GM19193 (cell line): ENCODE data around the gene SRSF9.

Experiments used
- POLR2A ChIP-seq: IDR thresholded peaks from 4 replicates; pipeline ENCODE4 v1.6.1; 2011; ENCODE audit not compliant: insufficient read depth, insufficient read length; ENCODE audit errors: extremely low read depth

Gene SRSF9

GRCh38 chr12:120489018-120489417 is 19.5 kb upstream of the SRSF9 start:
- no peak for TF ChIP-seq POLR2A

GRCh38 chr12:120488057-120488640 is 18.6 kb upstream of the SRSF9 start:
- TF ChIP-seq POLR2A: no peak

GRCh38 chr12:120485961-120486881 is 16.7 kb upstream of the SRSF9 start:
- TF ChIP-seq POLR2A: no peak

- no peak for TF ChIP-seq POLR2A
Measured at GRCh38 chr12:120483621-120484020, 14.1 kb upstream of the SRSF9 start.

GRCh38 chr12:120481022-120481767 is 11.6 kb upstream of the SRSF9 start:
- TF ChIP-seq POLR2A: no peak

GRCh38 chr12:120480211-120480610 is 10.7 kb upstream of the SRSF9 start:
- TF ChIP-seq POLR2A: no peak

- no peak for TF ChIP-seq POLR2A
Measured at GRCh38 chr12:120479458-120479857, 9.9 kb upstream of the SRSF9 start.

- no peak for TF ChIP-seq POLR2A
Measured at GRCh38 chr12:120475643-120476042, 6.1 kb upstream of the SRSF9 start.

- no peak for TF ChIP-seq POLR2A
Measured at GRCh38 chr12:120474616-120474960, 5.0 kb upstream of the SRSF9 start.

GRCh38 chr12:120473807-120474615 is 4.5 kb upstream of the SRSF9 start:
- no peak for TF ChIP-seq POLR2A

- no peak for TF ChIP-seq POLR2A
Measured at GRCh38 chr12:120472521-120472920, 3.0 kb upstream of the SRSF9 start.

- no peak for TF ChIP-seq POLR2A
Measured at GRCh38 chr12:120470150-120470784, 719 bp upstream of the SRSF9 start.

GRCh38 chr12:120468821-120469449 is 613 bp downstream of the SRSF9 start:
- no peak for TF ChIP-seq POLR2A

GRCh38 chr12:120468325-120468820 is 1.2 kb downstream of the SRSF9 start:
- no peak for TF ChIP-seq POLR2A
